B cell (primary cell): ENCODE results near the gene SUPT5H. TPM values are rescaled to one million over a fixed set of nuclear protein-coding genes. Genes with fewer than 3 reads are reported as not detected.

Experiments
- ATAC-seq: fragments of 200-7000 bp; cut with Tn5 transposase; one replicate; pipeline ENCODE4 v1.10.0; 2021; ENCODE audit warnings: low read depth, mild to moderate bottlenecking, moderate number of reproducible peaks, moderate library complexity
- CTCF ChIA-PET: fragments of 350-600 bp; sonication (Branson Sonifier 250); formaldehyde crosslinking; loops from one replicate; lab custom pipeline; 2021; ENCODE audit warnings: antibody characterized with exemption, inconsistent platforms; lab: Charles Lee
- POLR2A ChIA-PET: fragments of 350-600 bp; sonication (Branson Sonifier 250); formaldehyde crosslinking; loops from one replicate; lab custom pipeline; 2021; ENCODE audit warnings: antibody characterized with exemption; lab: Charles Lee
- DNase-seq: peaks from one replicate; pipeline ENCODE4 v3.0.0; 2013
- H2AFZ ChIP-seq: 2 replicates; pipeline ENCODE4 v1.6.1; 2012; ENCODE audit warnings: mild to moderate bottlenecking, low read depth, low read length; ENCODE audit not compliant: insufficient read depth, poor library complexity, severe bottlenecking
- H3K27ac ChIP-seq, 2 donors: 1 replicate in 1 of 2; 2 replicates in 1 of 2; pipeline ENCODE4 v1.5.1; 2012 to 2013; ENCODE audit warnings: low read length in 2 of 2, mild to moderate bottlenecking in 2 of 2, moderate library complexity in 1 of 2
- H3K27me3 ChIP-seq, 4 experiments: fragments of 200-600 bp in 1 of 4; sonication (generic) in 1 of 4; replicated peaks in 1 of 4; 1 replicate in 2 of 4; 2 replicates in 2 of 4; pipeline versions ENCODE4 v1.6.1 to v1.7.0; 2013 to 2016; ENCODE audit warnings: low read length in 3 of 4, mild to moderate bottlenecking in 2 of 4, mixed read lengths in 1 of 4, moderate library complexity in 1 of 4; ENCODE audit not compliant: insufficient read depth in 4 of 4, control insufficient read depth in 3 of 4; ENCODE audit errors: control extremely low read depth in 1 of 4
- H3K36me3 ChIP-seq, 2 experiments: replicated peaks in 1 of 2; 1 replicate in 1 of 2; 2 replicates in 1 of 2; pipeline versions ENCODE4 v1.6.1 to v1.7.1; 2013; ENCODE audit warnings: low read length in 1 of 2; ENCODE audit not compliant: insufficient read depth in 2 of 2, control insufficient read depth in 1 of 2; ENCODE audit errors: control extremely low read depth in 1 of 2, extremely low read depth in 1 of 2
- H3K4me1 ChIP-seq, 2 donors: fragments of 200-600 bp in 1 of 2; sonication (generic) in 1 of 2; 1 replicate in 1 of 2; 2 replicates in 1 of 2; pipeline versions ENCODE4 v1.5.1 to v1.6.1; 2013 to 2017; ENCODE audit warnings: low read length in 2 of 2; ENCODE audit not compliant: control insufficient read depth in 2 of 2, insufficient read depth in 2 of 2
- H3K4me2 ChIP-seq: replicated peaks from 2 replicates; pipeline ENCODE3; 2012; ENCODE audit warnings: mild to moderate bottlenecking, low read depth, low read length; ENCODE audit not compliant: poor library complexity, severe bottlenecking
- H3K4me3 ChIP-seq, 5 experiments: fragments of 200-600 bp in 1 of 5; sonication (generic) in 1 of 5; 1 replicate in 3 of 5; 2 replicates in 2 of 5; pipeline versions ENCODE4 v1.5.1 to v1.7.0; 2011 to 2016; ENCODE audit warnings: low read length in 4 of 5, mild to moderate bottlenecking in 4 of 5, low read depth in 2 of 5, control low read depth in 1 of 5, moderate library complexity in 1 of 5; ENCODE audit not compliant: insufficient read depth in 1 of 5; ENCODE audit errors: control extremely low read depth in 1 of 5, extremely low read depth in 1 of 5
- H3K79me2 ChIP-seq: fragments of 200-600 bp; sonication (generic); one replicate; pipeline ENCODE4 v1.6.0; 2016; ENCODE audit warnings: low read length; ENCODE audit not compliant: control insufficient read depth, insufficient read depth
- H3K9ac ChIP-seq: fragments of 200-600 bp; sonication (generic); 2 replicates; pipeline ENCODE4 v1.6.1; 2017; ENCODE audit warnings: mild to moderate bottlenecking, low read length, moderate library complexity
- H3K9me3 ChIP-seq, 3 donors: one replicate each; pipeline versions ENCODE4 v1.6.1 to v1.7.1; 2013; ENCODE audit warnings: low read length in 2 of 3; ENCODE audit not compliant: control insufficient read depth in 2 of 3, insufficient read depth in 1 of 3; ENCODE audit errors: control extremely low read depth in 1 of 3
- H4K20me1 ChIP-seq: 2 replicates; pipeline ENCODE4 v1.6.0; 2012; ENCODE audit warnings: mild to moderate bottlenecking, low read length; ENCODE audit not compliant: insufficient read depth, control insufficient read depth, poor library complexity, severe bottlenecking
- H3K27ac Mint-ChIP-seq: one replicate; pipeline ENCODE4 v1.8.0; 2021; ENCODE audit warnings: mixed read lengths
- H3K27me3 Mint-ChIP-seq: one replicate; pipeline ENCODE4 v1.8.0; 2021; ENCODE audit warnings: mixed read lengths
- H3K4me1 Mint-ChIP-seq: one replicate; pipeline ENCODE4 v1.8.0; 2021; ENCODE audit warnings: mixed read lengths
- H3K4me3 Mint-ChIP-seq: one replicate; pipeline ENCODE4 v1.8.0; 2021; ENCODE audit warnings: mixed read lengths
- H3K9me3 Mint-ChIP-seq: one replicate; pipeline ENCODE4 v1.8.0; 2022; ENCODE audit warnings: mixed read lengths; ENCODE audit not compliant: insufficient read depth
- CTCF ChIP-seq: fragments of 200-600 bp; IDR thresholded peaks from one replicate; pipeline ENCODE4 v1.8.0; 2022; ENCODE audit warnings: antibody characterized with exemption, mild to moderate bottlenecking
- EZH2 ChIP-seq: IDR thresholded peaks from 2 replicates; pipeline ENCODE4 v1.6.1; 2012; ENCODE audit warnings: borderline replicate concordance, low read depth, mild to moderate bottlenecking, moderate library complexity, low read length; ENCODE audit not compliant: insufficient read depth, poor library complexity, severe bottlenecking
- WGBS: methylation state at CpG from one replicate; pipeline ENCODE4 v1.1.5; 2013; ENCODE audit warnings: missing lambda C conversion rate; ENCODE audit not compliant: insufficient coverage; 5-methylcytosine and 5-hydroxymethylcytosine counted together
- intact Hi-C: fragments of 100-400 bp; cut with micrococcal nuclease; formaldehyde crosslinking; loops from one replicate; pipeline ENCODE4 v1.10.0; 2022
- polyA plus RNA-seq: library from polyadenylated mRNA; depleted of rRNA; stranded (reverse); fragments of >200 nt; gene quantifications from 2 replicates; pipeline ENCODE4 v1.2.3, GENCODE V29; 2012
- total RNA-seq, 2 donors: library from RNA; stranded (reverse); fragments of 120-200 nt in 1 of 2; gene quantifications; 1 replicate in 1 of 2; 2 replicates in 1 of 2; pipeline versions ENCODE4 v1.2.3 to v1.2.4, GENCODE V29; 2013 to 2022

Gene SUPT5H
- total and polyA plus RNA-seq, 2 donors (not counting 1 experiment from before 2014, with no cell fraction given), result 119 to 203 TPM

- DNase-seq (peak; percentile 17), ATAC-seq (no peak)
- Mint-ChIP-seq H3K4me3 (peak overlapping the region; percentile 100), H3K27me3 (no peaks in the 10 kb centered on the region), H3K4me1 (peaks cover 44% of the 10 kb centered on the region), H3K27ac (peak overlapping the region; percentile 53), H3K9me3 (no peaks in the 10 kb centered on the region)
- Histone ChIP-seq H4K20me1 (peaks cover 34% of the 10 kb centered on the region), H3K4me2 (peak overlapping the region; percentile 92), H3K27me3 (no peaks in the 10 kb centered on the region), H3K27ac (peak overlapping the region in 1 of 2 donors; percentile 93), H2AFZ (no peak overlapping the region), H3K9ac (peak overlapping the region; percentile 96), H3K36me3 (peaks cover 7 to 37% of the 10 kb centered on the region in 2 experiments), H3K4me3 (no peak overlapping the region), H3K79me2 (peaks cover 49% of the 10 kb centered on the region), H3K9me3 (no peaks in the 10 kb centered on the region), H3K4me1 (peaks cover 23 to 33% of the 10 kb centered on the region in 2 donors)
- POLR2A ChIA-PET, result interaction anchor here (0.9 kb wide), 1 partner anchor 32 kb away, joined by 3 read pairs; no protein-coding TSS in a partner anchor
- intact Hi-C loops, result no loop called here
- TF ChIP-seq CTCF, result no peak
- TF ChIP-seq EZH2, result no peak
- CTCF ChIA-PET, result no interaction called here
- WGBS, result 96% methylated on average over 3 of the region's 8 CpGs
These were observed 11.8 kb upstream of the SUPT5H start for GRCh38 chr19:39433480-39434079.
